ENCODE measurements around the gene CCNL2. TPM values are rescaled to one million over a fixed set of nuclear protein-coding genes. Genes with fewer than 3 reads are reported as not detected.

CCNL2 gene
- total and polyA plus RNA-seq, 2 of the 13 experiments (the other 11 are each of a cell fraction or from before 2014, with no cell fraction given), result 105 to 340 TPM

DNA sequence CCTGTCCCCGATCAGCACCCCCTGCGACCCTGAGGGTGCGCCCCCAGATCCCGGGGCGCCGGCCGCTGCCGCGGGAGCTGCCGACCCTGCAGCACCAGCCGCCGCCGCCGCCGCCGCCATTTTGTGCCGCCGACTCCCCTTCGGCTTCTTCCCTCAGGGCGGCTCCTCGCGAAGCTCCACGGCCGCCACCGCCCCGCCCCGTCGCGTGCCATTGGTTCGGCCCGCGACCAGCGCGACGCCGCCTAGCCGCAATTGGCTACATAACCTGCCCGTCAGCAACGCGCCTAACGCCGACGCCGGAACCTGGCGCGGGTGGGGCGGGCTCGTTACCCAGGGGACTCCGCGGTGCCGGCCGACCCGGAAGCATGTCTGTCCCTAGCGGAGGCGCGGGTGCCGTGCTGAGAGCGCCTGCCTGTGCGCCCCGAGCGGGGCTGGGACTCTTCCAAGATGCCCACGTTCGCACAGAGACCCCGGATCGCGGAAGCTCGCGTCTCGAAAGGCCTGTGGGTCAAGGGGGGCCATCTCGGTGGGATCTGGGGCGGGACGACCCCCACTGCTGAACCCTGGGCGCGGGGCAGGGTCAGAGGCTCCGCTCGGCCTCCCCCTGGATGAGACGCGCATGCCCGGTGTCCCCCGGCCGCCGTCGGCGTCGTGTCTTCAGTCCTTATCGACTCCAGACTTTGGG is at the start of gene CCNL2 (continued):
- TF ChIP-seq, protein P1, sequence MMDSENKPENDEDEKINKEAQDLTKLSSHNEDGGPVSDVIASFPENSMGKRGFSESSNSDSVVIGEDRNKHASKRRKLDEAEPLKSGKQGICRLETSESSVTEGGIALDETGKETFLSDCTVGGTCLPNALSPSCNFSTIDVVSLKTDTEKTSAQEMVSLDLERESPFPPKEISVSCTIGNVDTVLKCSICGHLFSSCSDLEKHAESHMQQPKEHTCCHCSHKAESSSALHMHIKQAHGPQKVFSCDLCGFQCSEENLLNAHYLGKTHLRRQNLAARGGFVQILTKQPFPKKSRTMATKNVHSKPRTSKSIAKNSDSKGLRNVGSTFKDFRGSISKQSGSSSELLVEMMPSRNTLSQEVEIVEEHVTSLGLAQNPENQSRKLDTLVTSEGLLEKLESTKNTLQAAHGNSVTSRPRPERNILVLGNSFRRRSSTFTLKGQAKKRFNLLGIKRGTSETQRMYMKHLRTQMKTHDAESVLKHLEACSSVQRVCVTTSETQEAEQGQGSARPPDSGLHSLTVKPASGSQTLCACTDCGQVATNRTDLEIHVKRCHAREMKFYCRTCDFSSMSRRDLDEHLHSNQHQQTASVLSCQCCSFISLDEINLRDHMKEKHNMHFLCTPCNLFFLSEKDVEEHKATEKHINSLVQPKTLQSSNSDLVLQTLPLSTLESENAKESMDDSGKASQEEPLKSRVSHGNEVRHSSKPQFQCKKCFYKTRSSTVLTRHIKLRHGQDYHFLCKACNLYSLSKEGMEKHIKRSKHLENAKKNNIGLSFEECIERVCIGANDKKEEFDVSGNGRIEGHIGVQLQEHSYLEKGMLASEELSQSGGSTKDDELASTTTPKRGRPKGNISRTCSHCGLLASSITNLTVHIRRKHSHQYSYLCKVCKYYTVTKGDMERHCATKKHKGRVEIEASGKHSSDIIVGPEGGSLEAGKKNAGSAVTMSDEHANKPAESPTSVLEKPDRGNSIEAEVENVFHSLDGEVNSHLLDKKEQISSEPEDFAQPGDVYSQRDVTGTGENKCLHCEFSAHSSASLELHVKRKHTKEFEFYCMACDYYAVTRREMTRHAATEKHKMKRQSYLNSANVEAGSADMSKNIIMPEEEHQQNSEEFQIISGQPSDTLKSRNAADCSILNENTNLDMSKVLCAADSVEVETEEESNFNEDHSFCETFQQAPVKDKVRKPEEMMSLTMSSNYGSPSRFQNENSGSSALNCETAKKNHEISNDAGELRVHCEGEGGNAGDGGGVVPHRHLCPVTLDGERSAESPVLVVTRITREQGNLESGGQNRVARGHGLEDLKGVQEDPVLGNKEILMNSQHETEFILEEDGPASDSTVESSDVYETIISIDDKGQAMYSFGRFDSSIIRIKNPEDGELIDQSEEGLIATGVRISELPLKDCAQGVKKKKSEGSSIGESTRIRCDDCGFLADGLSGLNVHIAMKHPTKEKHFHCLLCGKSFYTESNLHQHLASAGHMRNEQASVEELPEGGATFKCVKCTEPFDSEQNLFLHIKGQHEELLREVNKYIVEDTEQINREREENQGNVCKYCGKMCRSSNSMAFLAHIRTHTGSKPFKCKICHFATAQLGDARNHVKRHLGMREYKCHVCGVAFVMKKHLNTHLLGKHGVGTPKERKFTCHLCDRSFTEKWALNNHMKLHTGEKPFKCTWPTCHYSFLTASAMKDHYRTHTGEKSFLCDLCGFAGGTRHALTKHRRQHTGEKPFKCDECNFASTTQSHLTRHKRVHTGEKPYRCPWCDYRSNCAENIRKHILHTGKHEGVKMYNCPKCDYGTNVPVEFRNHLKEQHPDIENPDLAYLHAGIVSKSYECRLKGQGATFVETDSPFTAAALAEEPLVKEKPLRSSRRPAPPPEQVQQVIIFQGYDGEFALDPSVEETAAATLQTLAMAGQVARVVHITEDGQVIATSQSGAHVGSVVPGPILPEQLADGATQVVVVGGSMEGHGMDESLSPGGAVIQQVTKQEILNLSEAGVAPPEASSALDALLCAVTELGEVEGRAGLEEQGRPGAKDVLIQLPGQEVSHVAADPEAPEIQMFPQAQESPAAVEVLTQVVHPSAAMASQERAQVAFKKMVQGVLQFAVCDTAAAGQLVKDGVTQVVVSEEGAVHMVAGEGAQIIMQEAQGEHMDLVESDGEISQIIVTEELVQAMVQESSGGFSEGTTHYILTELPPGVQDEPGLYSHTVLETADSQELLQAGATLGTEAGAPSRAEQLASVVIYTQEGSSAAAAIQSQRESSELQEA (CRISPR knock-in tag; IDR thresholded peaks at IDR 0.05; ENCODE audit: not compliant biosample characterization), result no peak
- TF ChIP-seq ZNF101 (CRISPR knock-in tag; IDR thresholded peaks at IDR 0.05; ENCODE audit: borderline replicate concordance, low read depth) (no peak; the same call in 1 of the 2 replicates), ZMYM4 (CRISPR knock-in tag; IDR thresholded peaks at IDR 0.05) (peak; percentile 66), ZNF775 (CRISPR knock-in tag; IDR thresholded peaks at IDR 0.05; ENCODE audit: borderline replicate concordance) (no peak), ZFP41 (CRISPR knock-in tag; IDR thresholded peaks at IDR 0.05; ENCODE audit: borderline replicate concordance) (no peak), POGZ (CRISPR knock-in tag; IDR thresholded peaks at IDR 0.05) (peak; percentile 65; the same call in 1 of the 2 replicates), ZNF33A (CRISPR knock-in tag; IDR thresholded peaks at IDR 0.05; ENCODE audit: borderline replicate concordance) (no peak; the same call in 1 of the 2 replicates), RNF2 (conservative IDR thresholded peaks at IDR 0.05; ENCODE audit: low read depth) (no peak), SPEN (CRISPR knock-in tag; IDR thresholded peaks at IDR 0.05; ENCODE audit: low read depth) (peak; percentile 92), FOXC1 (CRISPR knock-in tag; IDR thresholded peaks at IDR 0.05; ENCODE audit: borderline replicate concordance) (peak; percentile 62; the same call in 1 of the 2 replicates), ZNF382 (CRISPR knock-in tag; IDR thresholded peaks at IDR 0.05; ENCODE audit: borderline replicate concordance) (no peak)
- TF ChIP-seq, protein P2, sequence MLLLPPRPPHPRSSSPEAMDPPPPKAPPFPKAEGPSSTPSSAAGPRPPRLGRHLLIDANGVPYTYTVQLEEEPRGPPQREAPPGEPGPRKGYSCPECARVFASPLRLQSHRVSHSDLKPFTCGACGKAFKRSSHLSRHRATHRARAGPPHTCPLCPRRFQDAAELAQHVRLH (CRISPR knock-in tag; IDR thresholded peaks at IDR 0.05; ENCODE audit: borderline replicate concordance, low read depth), result peak; percentile 67; the same call in 1 of the 2 replicates
- TF ChIP-seq, protein P3, sequence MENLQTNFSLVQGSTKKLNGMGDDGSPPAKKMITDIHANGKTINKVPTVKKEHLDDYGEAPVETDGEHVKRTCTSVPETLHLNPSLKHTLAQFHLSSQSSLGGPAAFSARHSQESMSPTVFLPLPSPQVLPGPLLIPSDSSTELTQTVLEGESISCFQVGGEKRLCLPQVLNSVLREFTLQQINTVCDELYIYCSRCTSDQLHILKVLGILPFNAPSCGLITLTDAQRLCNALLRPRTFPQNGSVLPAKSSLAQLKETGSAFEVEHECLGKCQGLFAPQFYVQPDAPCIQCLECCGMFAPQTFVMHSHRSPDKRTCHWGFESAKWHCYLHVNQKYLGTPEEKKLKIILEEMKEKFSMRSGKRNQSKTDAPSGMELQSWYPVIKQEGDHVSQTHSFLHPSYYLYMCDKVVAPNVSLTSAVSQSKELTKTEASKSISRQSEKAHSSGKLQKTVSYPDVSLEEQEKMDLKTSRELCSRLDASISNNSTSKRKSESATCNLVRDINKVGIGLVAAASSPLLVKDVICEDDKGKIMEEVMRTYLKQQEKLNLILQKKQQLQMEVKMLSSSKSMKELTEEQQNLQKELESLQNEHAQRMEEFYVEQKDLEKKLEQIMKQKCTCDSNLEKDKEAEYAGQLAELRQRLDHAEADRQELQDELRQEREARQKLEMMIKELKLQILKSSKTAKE (CRISPR knock-in tag; IDR thresholded peaks at IDR 0.05; ENCODE audit: borderline replicate concordance), result no peak
- TF ChIP-seq, protein P4, sequence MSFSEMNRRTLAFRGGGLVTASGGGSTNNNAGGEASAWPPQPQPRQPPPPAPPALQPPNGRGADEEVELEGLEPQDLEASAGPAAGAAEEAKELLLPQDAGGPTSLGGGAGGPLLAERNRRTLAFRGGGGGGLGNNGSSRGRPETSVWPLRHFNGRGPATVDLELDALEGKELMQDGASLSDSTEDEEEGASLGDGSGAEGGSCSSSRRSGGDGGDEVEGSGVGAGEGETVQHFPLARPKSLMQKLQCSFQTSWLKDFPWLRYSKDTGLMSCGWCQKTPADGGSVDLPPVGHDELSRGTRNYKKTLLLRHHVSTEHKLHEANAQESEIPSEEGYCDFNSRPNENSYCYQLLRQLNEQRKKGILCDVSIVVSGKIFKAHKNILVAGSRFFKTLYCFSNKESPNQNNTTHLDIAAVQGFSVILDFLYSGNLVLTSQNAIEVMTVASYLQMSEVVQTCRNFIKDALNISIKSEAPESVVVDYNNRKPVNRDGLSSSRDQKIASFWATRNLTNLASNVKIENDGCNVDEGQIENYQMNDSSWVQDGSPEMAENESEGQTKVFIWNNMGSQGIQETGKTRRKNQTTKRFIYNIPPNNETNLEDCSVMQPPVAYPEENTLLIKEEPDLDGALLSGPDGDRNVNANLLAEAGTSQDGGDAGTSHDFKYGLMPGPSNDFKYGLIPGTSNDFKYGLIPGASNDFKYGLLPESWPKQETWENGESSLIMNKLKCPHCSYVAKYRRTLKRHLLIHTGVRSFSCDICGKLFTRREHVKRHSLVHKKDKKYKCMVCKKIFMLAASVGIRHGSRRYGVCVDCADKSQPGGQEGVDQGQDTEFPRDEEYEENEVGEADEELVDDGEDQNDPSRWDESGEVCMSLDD (CRISPR knock-in tag; IDR thresholded peaks at IDR 0.05; ENCODE audit: borderline replicate concordance), result 0 out of 2 replicates have a peak, but pooled peaks have one; percentile 15
